ENCODE results near the gene PLCB1.

Gene PLCB1

DNA sequence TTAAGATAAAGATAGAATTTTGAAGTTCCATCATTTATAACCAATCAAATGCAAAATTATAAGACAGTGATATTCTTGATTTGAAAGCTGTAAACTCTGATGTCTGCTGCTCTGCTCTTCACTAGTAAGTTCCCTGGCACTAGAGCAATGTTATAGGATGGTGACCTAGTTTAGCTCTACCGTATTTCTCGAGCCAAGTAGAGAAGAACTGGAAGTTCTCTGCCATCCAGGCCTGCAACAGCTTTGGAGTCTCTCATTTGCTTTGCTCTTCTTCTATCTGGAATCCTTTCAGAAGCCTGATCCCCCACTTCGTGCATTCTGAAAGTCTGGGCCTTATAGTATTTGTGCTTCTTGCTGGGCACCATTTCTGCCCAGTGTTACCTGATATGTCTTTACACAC is 100.3 kb downstream of the PLCB1 start:
- in situ Hi-C loops (cut with MboI; ENCODE audit: low sequenced_read_pairs) = no loop called here

DNA sequence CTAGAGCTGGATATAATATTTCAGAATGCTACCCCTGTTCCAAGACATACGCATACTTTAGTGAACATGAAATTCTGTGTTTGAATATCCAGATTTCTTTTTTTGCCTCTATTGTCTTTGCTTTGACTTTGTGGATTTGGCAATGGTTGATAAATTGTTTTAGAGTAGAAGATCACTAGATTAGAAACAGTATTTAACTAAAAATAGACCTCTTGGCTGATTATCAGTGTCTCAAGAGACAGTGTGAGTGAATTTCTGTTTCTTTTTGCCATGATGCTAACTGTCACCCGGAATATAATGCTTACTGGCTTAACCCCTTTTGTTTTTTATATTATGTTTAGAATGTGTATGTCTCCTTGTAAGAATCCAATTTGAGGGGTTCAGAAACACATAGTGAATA is 102.5 kb downstream of the PLCB1 start:
- in situ Hi-C loops (cut with MboI; ENCODE audit: low sequenced_read_pairs) = no loop called here

DNA sequence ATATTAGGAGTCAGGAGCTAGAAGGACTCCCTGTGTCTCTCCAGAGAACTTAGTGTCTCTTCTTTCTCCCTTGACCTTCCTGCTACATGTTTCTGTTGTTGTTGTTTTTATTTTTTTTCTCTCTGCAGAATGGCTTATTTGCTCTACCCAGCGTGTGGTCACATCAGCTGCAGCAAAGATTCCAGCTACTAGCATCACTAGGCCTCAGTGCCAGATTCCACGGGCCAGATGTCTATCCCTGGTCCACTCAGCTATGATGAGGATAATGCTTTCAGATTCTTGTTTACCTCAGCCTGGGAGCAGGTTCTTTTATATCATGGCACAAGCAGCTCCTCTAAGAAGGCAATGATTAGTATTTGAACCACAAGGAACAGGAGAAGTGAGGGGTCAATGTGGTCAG is 110.0 kb downstream of the PLCB1 start:
- in situ Hi-C loops (cut with MboI; ENCODE audit: low sequenced_read_pairs) = no loop called here

DNA sequence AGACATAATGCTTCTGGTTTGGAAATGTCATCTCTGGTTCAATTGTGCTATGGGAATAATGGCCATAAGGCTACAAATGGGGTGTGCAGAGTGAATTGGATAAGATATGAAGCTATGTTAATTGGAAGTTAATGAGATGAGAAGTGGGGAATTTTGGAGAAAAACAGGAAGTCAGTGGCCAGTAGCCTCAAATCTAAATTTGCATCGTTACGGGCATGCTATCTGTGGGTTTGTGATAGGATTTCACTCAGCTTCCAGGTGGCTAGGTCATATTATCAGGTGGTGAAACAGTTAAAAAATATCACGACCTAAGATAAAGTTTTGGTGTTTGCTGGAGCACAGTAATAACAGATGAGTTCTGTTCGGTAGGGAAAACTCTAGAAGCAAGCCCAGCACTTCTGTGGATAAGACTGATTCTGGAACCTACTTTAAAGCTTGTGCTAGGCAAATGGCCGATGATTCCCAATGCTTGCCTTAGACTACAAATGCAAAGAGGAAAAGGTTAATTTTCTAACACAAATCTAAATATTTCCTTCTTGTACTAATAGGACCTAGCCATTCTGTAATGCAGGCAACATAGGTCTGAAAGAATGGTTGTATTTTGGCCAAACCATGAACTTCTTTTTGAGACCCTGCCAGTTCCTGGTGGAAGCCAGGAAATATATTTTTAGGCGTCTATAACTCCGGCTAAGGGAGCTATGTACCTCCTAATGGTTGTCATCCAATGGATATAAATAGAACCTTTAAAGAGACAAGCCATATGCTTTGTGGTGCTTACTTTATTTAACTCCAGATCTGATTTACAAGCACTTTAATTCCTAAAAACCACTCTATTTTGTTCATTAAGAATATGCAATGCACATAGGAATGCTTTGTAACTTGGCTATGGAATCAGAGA is 111.0 kb downstream of the PLCB1 start:
- in situ Hi-C loops (cut with MboI; ENCODE audit: low sequenced_read_pairs) = no loop called here

DNA sequence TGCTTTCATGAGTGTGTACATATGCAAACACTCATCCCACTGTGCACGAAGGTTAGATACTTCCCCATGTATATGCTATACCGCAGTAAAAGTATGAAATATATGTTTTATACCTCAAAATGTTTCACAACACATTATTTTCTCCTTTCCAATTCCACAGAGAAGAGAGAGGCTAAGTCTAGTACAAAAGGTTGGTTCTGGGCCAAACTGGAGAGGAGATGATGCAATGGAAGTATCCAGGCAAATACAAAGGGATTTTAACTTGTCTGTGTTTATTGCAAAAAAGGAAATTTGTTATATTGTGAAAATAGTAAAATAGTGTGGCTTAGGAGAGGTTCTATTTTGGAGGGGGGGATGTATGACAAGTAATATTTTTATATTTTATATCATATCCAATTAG is 112.6 kb downstream of the PLCB1 start:
- in situ Hi-C loops (cut with MboI; ENCODE audit: low sequenced_read_pairs) = no loop called here

DNA sequence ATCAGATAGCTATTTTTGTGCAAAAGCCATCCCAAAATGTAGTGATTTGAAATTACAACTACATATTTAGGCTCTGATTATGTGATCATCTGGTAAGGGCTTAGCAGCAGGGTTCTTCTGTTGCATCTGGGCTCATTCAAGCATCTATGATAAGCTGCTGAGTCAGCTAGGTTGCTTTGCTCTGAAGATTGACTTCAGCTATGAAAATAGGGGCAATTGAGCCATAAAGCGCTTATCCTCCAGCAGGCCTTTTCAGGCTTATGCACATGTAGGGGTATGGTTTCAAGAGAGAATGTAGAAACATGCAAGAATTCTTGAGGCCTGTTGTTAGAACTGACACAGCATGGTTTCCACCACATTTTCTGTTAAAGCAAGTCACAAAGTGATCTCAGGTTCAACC is 114.1 kb downstream of the PLCB1 start:
- in situ Hi-C loops (cut with MboI; ENCODE audit: low sequenced_read_pairs) = no loop called here

DNA sequence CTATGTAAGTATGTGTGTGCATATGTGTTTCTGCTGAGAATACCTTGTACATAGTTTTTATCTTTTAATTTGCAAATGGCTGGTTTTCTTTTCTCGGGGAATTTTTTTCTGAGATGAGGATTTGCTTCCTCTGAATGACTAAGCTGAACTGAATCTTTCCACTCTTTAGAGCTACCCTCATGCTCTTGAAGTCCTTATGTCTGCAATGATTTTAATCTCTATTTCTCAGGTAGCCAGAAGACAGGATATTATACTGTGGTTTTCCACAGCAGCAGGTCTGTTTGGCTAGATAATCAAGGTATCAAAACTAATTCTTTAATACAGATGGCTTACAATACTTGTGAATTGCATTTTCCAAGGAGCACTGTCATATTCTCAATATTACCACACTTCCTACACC is 114.7 kb downstream of the PLCB1 start:
- in situ Hi-C loops (cut with MboI; ENCODE audit: low sequenced_read_pairs) = no loop called here

DNA sequence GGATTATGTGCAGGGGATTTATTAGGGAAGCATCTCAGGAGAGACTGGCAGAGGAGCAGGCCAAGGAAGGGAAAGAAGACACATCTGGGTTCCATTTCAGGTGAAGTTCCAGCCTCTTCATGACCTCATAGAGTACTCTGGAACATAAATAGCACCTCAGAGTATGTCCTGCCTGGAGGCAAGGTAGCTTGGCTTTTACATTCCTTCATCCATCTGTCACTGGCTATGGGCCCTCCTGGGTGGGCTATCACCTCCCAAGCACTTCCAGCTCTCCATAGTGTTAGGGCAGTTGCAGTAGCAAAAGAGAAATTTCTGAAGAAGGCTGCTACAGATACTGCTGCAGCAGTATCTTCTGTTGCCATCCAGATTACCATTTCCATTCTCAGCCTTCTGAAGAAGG is 116.0 kb downstream of the PLCB1 start:
- in situ Hi-C loops (cut with MboI; ENCODE audit: low sequenced_read_pairs) = no loop called here

DNA sequence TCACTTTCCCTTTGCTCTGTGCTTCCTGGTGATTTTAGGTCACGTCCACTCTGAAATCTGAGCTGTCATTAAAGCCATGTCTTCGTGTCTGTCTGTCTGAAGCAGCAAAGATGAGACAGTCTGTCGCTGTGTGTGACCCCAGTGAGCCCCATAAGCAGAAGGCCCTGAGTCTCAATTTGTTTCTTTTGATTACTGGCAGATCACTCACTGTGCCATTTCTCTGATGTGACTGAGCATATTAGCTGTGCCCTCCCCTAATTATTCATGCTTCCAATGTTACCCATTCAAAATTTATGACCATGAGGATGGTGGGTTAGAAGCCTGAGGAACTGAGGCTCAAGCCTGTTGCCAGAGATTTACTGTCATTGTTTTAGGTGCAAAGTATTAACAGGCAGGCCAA is 117.6 kb downstream of the PLCB1 start:
- in situ Hi-C loops (cut with MboI; ENCODE audit: low sequenced_read_pairs) = loop anchor here (25.0 kb wide), 1 partner anchor 87 kb away; no protein-coding TSS in a partner anchor

DNA sequence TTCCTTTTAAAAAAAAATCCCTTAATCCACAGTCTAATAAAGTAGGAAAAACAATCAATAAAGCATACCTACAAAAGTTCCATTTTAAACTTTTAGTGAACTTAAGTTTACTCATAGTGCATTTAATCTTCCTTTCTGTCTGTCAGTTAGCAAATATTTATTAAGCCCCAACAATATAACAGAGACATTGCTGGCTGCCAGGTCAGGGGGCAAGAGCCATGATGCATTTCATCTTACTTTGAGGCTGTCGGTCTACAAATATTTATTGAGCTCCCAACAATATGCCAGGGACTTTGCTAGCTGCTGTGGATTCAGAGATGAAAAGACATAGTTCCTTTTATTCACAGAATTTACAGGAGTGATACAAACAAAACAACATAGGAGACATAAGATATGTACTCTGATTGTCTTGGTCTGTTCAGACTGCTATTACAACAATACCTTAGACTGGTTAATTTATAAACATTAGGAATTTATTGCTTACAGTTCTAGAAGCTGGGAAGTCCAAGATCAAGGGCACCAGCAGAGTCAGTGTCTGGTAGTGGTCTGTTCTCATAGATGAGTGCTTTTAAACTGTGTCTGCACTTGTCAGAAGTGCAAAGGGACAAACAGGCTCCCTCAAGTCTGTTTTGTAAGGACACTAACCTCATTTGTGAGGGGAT is 118.6 kb downstream of the PLCB1 start:
- in situ Hi-C loops (cut with MboI; ENCODE audit: low sequenced_read_pairs) = loop anchor here (25.0 kb wide), 1 partner anchor 88 kb away; no protein-coding TSS in a partner anchor

DNA sequence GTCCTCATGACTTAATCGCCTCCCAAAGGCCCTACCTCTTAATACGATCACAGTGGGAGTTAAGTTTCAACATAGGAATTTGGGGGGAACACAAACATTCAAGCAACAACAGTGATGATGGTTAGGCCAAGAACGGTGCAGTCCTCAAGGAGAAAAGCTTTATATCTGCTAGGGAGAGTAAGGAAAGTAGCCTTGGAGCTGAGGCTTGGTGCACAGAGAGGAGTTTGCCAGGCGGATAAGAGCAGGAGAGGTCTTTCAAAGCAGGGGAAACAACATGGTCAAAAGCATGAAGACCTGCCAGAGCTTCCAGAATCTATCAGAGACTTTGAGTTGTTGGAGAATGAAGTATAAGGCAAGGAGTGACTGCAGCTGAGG is 119.1 kb downstream of the PLCB1 start:
- in situ Hi-C loops (cut with MboI; ENCODE audit: low sequenced_read_pairs) = loop anchor here (25.0 kb wide), 1 partner anchor 89 kb away; no protein-coding TSS in a partner anchor

DNA sequence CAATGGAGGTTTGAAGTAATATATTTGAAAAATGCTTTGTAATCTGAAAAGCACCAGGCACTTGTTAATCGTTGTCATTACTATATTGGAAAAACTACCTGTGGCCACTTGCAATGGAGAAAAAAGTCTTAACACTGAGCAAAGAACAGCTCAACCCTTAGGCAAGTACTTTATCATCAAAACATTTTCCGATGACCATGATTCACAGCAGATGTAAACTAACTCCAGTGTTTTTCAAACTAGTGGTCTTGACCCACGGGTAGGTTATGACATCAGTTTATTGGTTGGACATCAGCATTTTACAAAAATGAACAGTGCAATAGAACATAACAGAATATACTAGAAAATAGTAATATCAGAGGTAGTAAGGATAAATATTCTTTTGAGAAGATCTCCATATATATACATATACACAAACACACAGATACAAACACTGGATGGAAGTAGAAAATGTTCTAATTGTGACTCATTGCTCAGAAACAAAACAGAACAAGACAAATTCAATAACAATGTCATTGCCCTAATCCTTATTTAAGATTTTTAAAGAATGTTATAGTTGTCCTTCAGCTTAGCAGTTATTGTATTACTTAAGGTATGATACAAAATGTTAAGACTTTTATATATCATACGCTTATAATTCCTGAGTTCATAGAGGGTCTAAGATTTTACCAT is 123.0 kb downstream of the PLCB1 start:
- in situ Hi-C loops (cut with MboI; ENCODE audit: low sequenced_read_pairs) = loop anchor here (25.0 kb wide), 1 partner anchor 93 kb away; no protein-coding TSS in a partner anchor

DNA sequence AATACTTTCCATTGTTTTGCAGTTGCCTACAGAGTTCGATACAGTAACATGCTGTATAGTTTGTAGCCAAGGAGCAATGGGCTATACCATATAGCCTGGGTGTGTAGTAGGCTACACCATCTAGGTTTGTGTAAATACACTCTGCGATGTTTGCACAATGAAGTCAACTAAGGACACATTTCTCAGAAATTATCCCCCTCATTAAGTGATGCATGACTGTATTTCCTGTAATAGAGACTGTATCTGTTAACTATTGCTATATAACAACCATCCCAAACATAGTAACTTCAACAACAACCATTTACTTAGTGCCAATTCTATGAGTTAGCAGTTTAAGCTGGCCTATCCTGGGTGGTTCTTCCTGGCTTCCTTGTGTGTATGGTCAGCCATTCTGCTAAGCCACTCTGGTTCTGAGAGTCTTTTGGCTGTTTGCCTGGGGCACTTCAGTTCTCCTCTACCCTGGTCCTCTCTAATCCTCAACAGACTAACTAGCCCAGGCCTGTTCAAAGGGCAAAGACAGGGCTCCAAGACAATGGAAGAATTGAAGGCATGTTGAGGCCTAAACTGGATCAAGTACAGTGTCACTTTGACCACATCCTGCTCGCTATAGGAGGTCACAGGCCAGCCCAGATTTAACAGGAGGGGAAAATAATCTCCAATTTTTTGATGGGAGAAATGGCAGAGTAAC is 124.0 kb downstream of the PLCB1 start:
- in situ Hi-C loops (cut with MboI; ENCODE audit: low sequenced_read_pairs) = loop anchor here (25.0 kb wide), 1 partner anchor 94 kb away; no protein-coding TSS in a partner anchor

DNA sequence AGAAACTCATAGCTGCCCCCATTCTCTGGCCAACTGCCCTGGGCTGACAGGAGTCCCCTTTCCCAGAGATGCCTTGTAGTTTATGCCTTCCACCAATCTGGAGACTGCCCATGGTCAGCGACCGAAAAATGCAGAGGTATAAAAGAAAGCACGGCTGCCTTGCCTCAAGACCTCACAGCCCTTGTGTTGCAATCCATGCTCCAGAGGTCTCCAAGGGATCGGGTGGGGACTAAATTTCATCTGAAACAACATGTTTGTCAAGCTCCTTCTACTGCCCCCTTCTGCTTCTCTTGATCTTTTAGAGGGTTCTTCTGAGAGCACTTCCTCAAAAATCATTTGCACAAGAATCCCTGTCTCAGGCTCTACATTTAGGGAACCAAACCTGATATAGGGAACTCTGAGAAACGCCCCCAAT is 128.8 kb downstream of the PLCB1 start:
- in situ Hi-C loops (cut with MboI; ENCODE audit: low sequenced_read_pairs) = loop anchor here (25.0 kb wide), 1 partner anchor 99 kb away; no protein-coding TSS in a partner anchor

DNA sequence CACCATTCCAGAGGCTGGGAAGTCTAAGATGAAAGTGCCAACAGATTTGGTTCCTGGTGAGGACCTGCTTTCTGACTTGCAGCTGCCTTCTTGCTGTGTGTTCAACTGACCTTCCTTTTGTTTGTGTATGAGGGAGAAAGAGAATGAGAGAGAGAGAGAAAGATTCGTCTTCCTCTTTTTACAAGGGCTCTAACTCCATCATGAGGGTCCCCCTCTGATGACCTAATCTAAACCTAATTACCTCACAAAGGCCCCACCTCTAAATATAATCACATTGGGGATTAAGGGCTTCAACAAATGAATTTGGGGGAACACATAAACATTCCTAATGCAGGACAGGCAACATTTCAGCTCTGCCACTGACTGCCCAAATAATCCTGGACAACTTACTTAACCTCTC is 130.7 kb downstream of the PLCB1 start:
- in situ Hi-C loops (cut with MboI; ENCODE audit: low sequenced_read_pairs) = loop anchor here (25.0 kb wide), 1 partner anchor 100 kb away; no protein-coding TSS in a partner anchor

DNA sequence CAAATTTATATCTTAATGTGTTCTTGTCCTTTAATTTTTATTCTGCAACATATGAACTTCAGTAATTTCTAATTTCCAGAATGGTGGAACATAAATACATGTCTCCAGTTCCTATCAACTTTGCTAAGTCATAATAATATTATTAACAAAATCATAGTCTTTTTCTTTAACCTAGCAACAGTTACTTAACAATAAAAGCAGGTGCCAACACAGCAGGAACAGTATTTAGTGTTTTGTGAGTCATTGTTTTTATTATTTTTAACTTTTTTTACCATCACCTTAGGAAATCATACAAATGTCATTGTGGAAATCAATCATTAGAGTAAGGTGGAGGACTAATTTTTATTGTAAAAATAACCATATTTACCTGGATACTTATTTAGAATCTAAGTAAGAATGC is 133.5 kb downstream of the PLCB1 start:
- in situ Hi-C loops (cut with MboI; ENCODE audit: low sequenced_read_pairs) = loop anchor here (25.0 kb wide), 1 partner anchor 103 kb away; no protein-coding TSS in a partner anchor

DNA sequence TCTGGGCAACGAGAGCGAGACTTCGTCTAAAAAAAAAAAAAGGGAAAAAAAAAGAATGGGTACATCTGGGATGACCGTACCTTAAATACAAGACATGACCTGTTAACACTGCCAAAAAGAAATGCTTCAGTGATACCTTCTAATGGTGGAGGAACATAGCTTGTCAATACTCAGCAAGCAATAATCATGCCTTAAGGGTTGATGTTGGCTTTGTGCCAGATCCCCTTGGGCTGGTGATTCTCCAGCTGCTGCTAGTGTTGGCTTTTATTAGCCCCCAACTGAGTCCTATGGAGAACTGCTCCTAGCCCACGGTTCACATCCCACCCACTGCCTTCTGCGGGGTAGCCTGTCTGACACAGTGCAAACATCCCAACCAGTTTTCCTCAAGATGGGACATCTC is 134.9 kb downstream of the PLCB1 start:
- in situ Hi-C loops (cut with MboI; ENCODE audit: low sequenced_read_pairs) = loop anchor here (25.0 kb wide), 1 partner anchor 105 kb away; no protein-coding TSS in a partner anchor

DNA sequence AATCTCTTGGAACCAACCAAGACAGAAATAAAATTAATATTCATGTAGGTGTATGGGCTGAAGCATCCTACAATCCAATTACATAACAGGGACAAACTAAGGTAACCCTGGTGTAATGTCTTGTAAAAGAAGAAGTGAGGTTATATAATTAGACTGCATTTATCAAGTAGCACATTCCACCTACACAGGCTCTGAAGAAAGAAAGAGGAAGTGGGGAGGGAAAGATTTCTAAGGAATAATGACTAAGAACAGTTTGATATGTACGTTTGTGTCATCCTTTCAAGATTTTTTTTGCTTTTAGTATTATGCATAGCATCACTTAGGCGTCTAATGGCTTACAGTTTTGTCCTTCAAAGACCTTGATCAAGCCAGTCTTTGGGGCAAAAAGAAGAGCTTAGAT is 139.7 kb downstream of the PLCB1 start:
- in situ Hi-C loops (cut with MboI; ENCODE audit: low sequenced_read_pairs) = loop anchor here (25.0 kb wide), 1 partner anchor 109 kb away; no protein-coding TSS in a partner anchor

DNA sequence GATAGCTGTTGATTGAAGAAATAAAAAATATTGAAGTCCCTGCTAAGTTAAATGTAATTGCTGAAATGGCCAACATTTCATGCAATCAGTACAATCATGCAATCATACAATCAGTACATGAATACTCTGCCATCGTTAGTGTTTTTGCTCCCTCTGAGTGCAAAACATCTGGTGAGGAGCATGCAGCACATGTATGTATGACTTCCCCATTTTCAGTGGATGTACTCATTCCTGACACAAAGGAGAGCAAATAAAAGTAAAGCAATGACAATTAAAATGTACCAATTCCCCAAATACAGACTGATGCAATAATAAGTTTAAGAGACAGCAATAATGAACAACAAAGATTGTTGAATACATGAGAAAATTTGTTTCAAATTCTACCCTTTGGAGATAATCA is 140.7 kb downstream of the PLCB1 start:
- in situ Hi-C loops (cut with MboI; ENCODE audit: low sequenced_read_pairs) = loop anchor here (25.0 kb wide), 1 partner anchor 110 kb away; no protein-coding TSS in a partner anchor

DNA sequence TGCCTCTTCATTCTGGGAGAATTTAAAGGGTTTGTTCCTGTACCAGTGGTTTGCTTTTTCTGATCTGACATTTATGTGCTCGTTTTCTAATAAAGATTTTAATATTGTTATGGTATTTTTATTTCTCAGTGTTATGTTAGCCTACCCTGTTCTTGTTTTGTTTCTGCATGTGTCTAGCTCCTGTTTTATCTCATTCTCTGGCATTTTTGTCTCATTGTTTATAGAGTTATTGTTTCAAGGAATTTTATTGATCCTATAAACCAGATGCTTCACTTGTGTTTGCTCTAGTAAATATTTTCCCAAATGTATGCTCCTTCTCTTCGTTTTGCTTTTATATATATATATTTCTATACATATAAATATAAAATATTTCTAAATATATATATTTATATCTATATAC is 152.8 kb downstream of the PLCB1 start:
- in situ Hi-C loops (cut with MboI; ENCODE audit: low sequenced_read_pairs) = no loop called here

Measured in HL-60/S4 treated with phorbol 12-myristate 13-acetate at 8.2 ng/mL for 4 days and 3 days (cell line).